SJCRH30 (cell line): ENCODE results near the gene RGS16. TPM values are rescaled to one million over a fixed set of nuclear protein-coding genes. Genes with fewer than 3 reads are reported as not detected.

Source experiments
- DNase-seq, 2 experiments: peaks; one replicate each; pipeline ENCODE4 v3.0.0-alpha.2; 2015 to 2020
- H3K27ac ChIP-seq: fragments of 250-450 bp; sonication (Bioruptor Pico); 2 replicates; pipeline ENCODE4 v1.5.1; 2020; ENCODE audit warnings: mild to moderate bottlenecking, moderate library complexity
- H3K27me3 ChIP-seq: fragments of 250-450 bp; sonication (Bioruptor Pico); 2 replicates; pipeline ENCODE4 v1.5.1; 2020; ENCODE audit warnings: mild to moderate bottlenecking, moderate library complexity
- H3K36me3 ChIP-seq: fragments of 250-450 bp; sonication (Bioruptor Pico); 2 replicates; pipeline ENCODE4 v1.5.1; 2020; ENCODE audit warnings: mild to moderate bottlenecking, moderate library complexity
- H3K4me1 ChIP-seq: fragments of 250-450 bp; sonication (Bioruptor Pico); 2 replicates; pipeline ENCODE4 v1.5.1; 2020; ENCODE audit warnings: mild to moderate bottlenecking, moderate library complexity
- H3K4me3 ChIP-seq: fragments of 250-450 bp; sonication (Bioruptor Pico); 2 replicates; pipeline ENCODE4 v1.5.1; 2020; ENCODE audit warnings: mild to moderate bottlenecking, moderate library complexity
- H3K9me3 ChIP-seq: fragments of 250-450 bp; sonication (Bioruptor Pico); replicated peaks from 2 replicates; pipeline ENCODE4 v1.5.1; 2020; ENCODE audit warnings: mild to moderate bottlenecking, moderate library complexity
- total RNA-seq: library from RNA; depleted of rRNA; stranded (reverse); fragments of >200 nt; shearing (Covaris generic); gene quantifications from 2 replicates; pipeline ENCODE4 v1.2.3, GENCODE V29; 2014

The RGS16 gene
- total RNA-seq, 1 experiment from 2014 or later = 96.7 TPM

GRCh38 chr1:182624577-182624976 is 20.4 kb upstream of the RGS16 start:
- Histone ChIP-seq H3K36me3 (no peaks in the 10 kb centered on the region), H3K27me3 (no peaks in the 10 kb centered on the region)

GRCh38 chr1:182622901-182623528 is 18.8 kb upstream of the RGS16 start:
- H3K27ac ChIP-seq = no peak overlapping the region
- no peaks in the 10 kb centered on the region for H3K36me3 ChIP-seq
- no peaks in the 10 kb centered on the region for H3K27me3 ChIP-seq

More at GRCh38 chr1:182624577-182624976, 20.4 kb upstream of the RGS16 start:
- no peak for DNase-seq
- no peak overlapping the region for H3K27ac ChIP-seq
- H3K4me3 ChIP-seq = no peak overlapping the region
- H3K9me3 ChIP-seq = no peaks in the 10 kb centered on the region
- peaks cover 31% of the 10 kb centered on the region for H3K4me1 ChIP-seq

GRCh38 chr1:182621906-182622305 is 17.7 kb upstream of the RGS16 start:
- no peaks in the 10 kb centered on the region for H3K36me3 ChIP-seq
- H3K4me1 ChIP-seq = peaks cover 51% of the 10 kb centered on the region
- no peak overlapping the region for H3K4me3 ChIP-seq
- DNase-seq = no peak
- H3K9me3 ChIP-seq = no peaks in the 10 kb centered on the region
- no peak overlapping the region for H3K27ac ChIP-seq
- H3K27me3 ChIP-seq = no peaks in the 10 kb centered on the region

More at GRCh38 chr1:182622901-182623528, 18.8 kb upstream of the RGS16 start:
- Histone ChIP-seq H3K4me3 (no peak overlapping the region), H3K9me3 (no peaks in the 10 kb centered on the region), H3K4me1 (peaks cover 43% of the 10 kb centered on the region)
- DNase-seq = no peak

GRCh38 chr1:182620924-182621585 is 16.9 kb upstream of the RGS16 start:
- Histone ChIP-seq H3K4me3 (no peak overlapping the region), H3K4me1 (peaks cover 48% of the 10 kb centered on the region), H3K9me3 (no peaks in the 10 kb centered on the region), H3K27me3 (no peaks in the 10 kb centered on the region), H3K27ac (no peak overlapping the region), H3K36me3 (no peaks in the 10 kb centered on the region)
- no peak for DNase-seq

GRCh38 chr1:182617734-182618351 is 13.7 kb upstream of the RGS16 start:
- Histone ChIP-seq H3K9me3 (no peaks in the 10 kb centered on the region), H3K4me1 (peaks cover 48% of the 10 kb centered on the region), H3K4me3 (peak overlapping the region; percentile 46), H3K27ac (peak overlapping the region; percentile 100), H3K36me3 (no peaks in the 10 kb centered on the region), H3K27me3 (no peaks in the 10 kb centered on the region)
- peak; percentile 76 to 90 for DNase-seq

GRCh38 chr1:182617014-182617429 is 12.8 kb upstream of the RGS16 start:
- H3K36me3 ChIP-seq = no peaks in the 10 kb centered on the region
- DNase-seq = no peak
- peak overlapping the region; percentile 46 for H3K4me3 ChIP-seq
- H3K27me3 ChIP-seq = no peaks in the 10 kb centered on the region
- peak overlapping the region; percentile 100 for H3K27ac ChIP-seq
- no peaks in the 10 kb centered on the region for H3K9me3 ChIP-seq
- peaks cover 56% of the 10 kb centered on the region for H3K4me1 ChIP-seq

GRCh38 chr1:182616130-182617013 is 12.2 kb upstream of the RGS16 start:
- H3K4me3 ChIP-seq = peak overlapping the region; percentile 67
- H3K9me3 ChIP-seq = no peaks in the 10 kb centered on the region
- H3K4me1 ChIP-seq = peaks cover 61% of the 10 kb centered on the region
- DNase-seq = peak; percentile 98
- peak overlapping the region; percentile 100 for H3K27ac ChIP-seq
- H3K27me3 ChIP-seq = no peaks in the 10 kb centered on the region
- no peaks in the 10 kb centered on the region for H3K36me3 ChIP-seq

- Histone ChIP-seq H3K9me3 (no peaks in the 10 kb centered on the region), H3K4me3 (peak overlapping the region; percentile 67), H3K27me3 (no peaks in the 10 kb centered on the region), H3K4me1 (peaks cover 69% of the 10 kb centered on the region), H3K27ac (peak overlapping the region; percentile 100), H3K36me3 (no peaks in the 10 kb centered on the region)
- DNase-seq = peak; percentile 83 to 87
Observed at GRCh38 chr1:182615468-182616129, 11.4 kb upstream of the RGS16 start.

GRCh38 chr1:182614796-182615454 is 10.7 kb upstream of the RGS16 start:
- H3K27ac ChIP-seq = peak overlapping the region; percentile 100
- H3K36me3 ChIP-seq = no peaks in the 10 kb centered on the region
- peak overlapping the region; percentile 67 for H3K4me3 ChIP-seq
- peak; percentile 95 to 96 for DNase-seq
- peaks cover 76% of the 10 kb centered on the region for H3K4me1 ChIP-seq
- no peaks in the 10 kb centered on the region for H3K9me3 ChIP-seq
- no peaks in the 10 kb centered on the region for H3K27me3 ChIP-seq

- H3K27ac ChIP-seq = peak overlapping the region; percentile 88
- peaks cover 66% of the 10 kb centered on the region for H3K4me1 ChIP-seq
- H3K9me3 ChIP-seq = no peaks in the 10 kb centered on the region
- H3K27me3 ChIP-seq = no peaks in the 10 kb centered on the region
- no peak overlapping the region for H3K4me3 ChIP-seq
- DNase-seq = peak; percentile 95 to 98
- H3K36me3 ChIP-seq = no peaks in the 10 kb centered on the region
Observed at GRCh38 chr1:182611787-182612186, 7.6 kb upstream of the RGS16 start.

GRCh38 chr1:182611326-182611725 is 7.1 kb upstream of the RGS16 start:
- no peaks in the 10 kb centered on the region for H3K9me3 ChIP-seq
- H3K27ac ChIP-seq = peak overlapping the region; percentile 88
- no peaks in the 10 kb centered on the region for H3K27me3 ChIP-seq
- no peak overlapping the region for H3K4me3 ChIP-seq
- H3K4me1 ChIP-seq = peaks cover 66% of the 10 kb centered on the region
- H3K36me3 ChIP-seq = no peaks in the 10 kb centered on the region
- DNase-seq = no peak

- no peaks in the 10 kb centered on the region for H3K36me3 ChIP-seq
- H3K4me3 ChIP-seq = no peak overlapping the region
- H3K4me1 ChIP-seq = peaks cover 64% of the 10 kb centered on the region
- no peaks in the 10 kb centered on the region for H3K27me3 ChIP-seq
- peak overlapping the region; percentile 88 for H3K27ac ChIP-seq
- peak; percentile 69 to 73 for DNase-seq
- H3K9me3 ChIP-seq = no peaks in the 10 kb centered on the region
Observed at GRCh38 chr1:182610606-182611194, 6.5 kb upstream of the RGS16 start.

- DNase-seq = no peak
- no peaks in the 10 kb centered on the region for H3K9me3 ChIP-seq
- H3K4me3 ChIP-seq = no peak overlapping the region
- peaks cover 60% of the 10 kb centered on the region for H3K4me1 ChIP-seq
- no peaks in the 10 kb centered on the region for H3K36me3 ChIP-seq
- no peaks in the 10 kb centered on the region for H3K27me3 ChIP-seq
- no peak overlapping the region for H3K27ac ChIP-seq
Observed at GRCh38 chr1:182608845-182609610, 4.8 kb upstream of the RGS16 start.
